Common myeloid progenitor, CD34-positive (primary cell): ENCODE results near the gene FREM1. TPM values are rescaled to one million over a fixed set of nuclear protein-coding genes. Genes with fewer than 3 reads are reported as not detected.

Experiments
- CTCF ChIA-PET: fragments of 350-600 bp; sonication (Branson Sonifier 250); formaldehyde crosslinking; loops from one replicate; lab custom pipeline; 2021; ENCODE audit warnings: antibody characterized with exemption; lab: Charles Lee
- POLR2A ChIA-PET: fragments of 350-600 bp; sonication (Branson Sonifier 250); formaldehyde crosslinking; loops from one replicate; lab custom pipeline; 2021; ENCODE audit warnings: antibody characterized with exemption; lab: Charles Lee
- DNase-seq, 3 donors: peaks; one replicate each; pipeline versions ENCODE4 v3.0.0 to v3.0.0-alpha.2; 2013
- H3K27ac ChIP-seq, 2 experiments: 1 replicate in 1 of 2; 2 replicates in 1 of 2; pipeline ENCODE4 v1.7.0; 2013; ENCODE audit warnings: inconsistent platforms in 2 of 2, low read length in 2 of 2, mild to moderate bottlenecking in 2 of 2, low read depth in 1 of 2, moderate library complexity in 1 of 2; ENCODE audit not compliant: severe bottlenecking in 2 of 2, insufficient read depth in 1 of 2, poor library complexity in 1 of 2
- H3K27me3 ChIP-seq, 5 experiments: replicated peaks in 2 of 5; 1 replicate in 3 of 5; 2 replicates in 2 of 5; pipeline versions ENCODE4 v1.6.1 to v1.7.0; 2013; ENCODE audit warnings: low read length in 4 of 5, mild to moderate bottlenecking in 2 of 5, moderate library complexity in 2 of 5, inconsistent platforms in 1 of 5; ENCODE audit not compliant: insufficient read depth in 5 of 5, control insufficient read depth in 4 of 5
- H3K36me3 ChIP-seq, 4 experiments: 1 replicate in 2 of 4; 2 replicates in 2 of 4; pipeline versions ENCODE4 v1.6.1 to v1.7.0; 2013; ENCODE audit warnings: low read length in 3 of 4, control low read depth in 1 of 4, mild to moderate bottlenecking in 1 of 4; ENCODE audit not compliant: control insufficient read depth in 4 of 4, insufficient read depth in 4 of 4
- H3K4me1 ChIP-seq, 4 experiments: 1 replicate in 3 of 4; 2 replicates in 1 of 4; pipeline versions ENCODE4 v1.6.1 to v1.7.1; 2013; ENCODE audit warnings: low read length in 3 of 4, mild to moderate bottlenecking in 3 of 4, control low read depth in 1 of 4, inconsistent platforms in 1 of 4, moderate library complexity in 1 of 4; ENCODE audit not compliant: control insufficient read depth in 4 of 4, insufficient read depth in 4 of 4; ENCODE audit errors: control extremely low read depth in 1 of 4
- H3K4me3 ChIP-seq, 7 experiments: 1 replicate in 4 of 7; 2 replicates in 3 of 7; pipeline versions ENCODE4 v1.5.1 to v1.7.0; 2013; ENCODE audit warnings: mild to moderate bottlenecking in 7 of 7, low read length in 6 of 7, moderate library complexity in 6 of 7, inconsistent platforms in 2 of 7, low read depth in 2 of 7, control low read depth in 1 of 7; ENCODE audit not compliant: insufficient read depth in 4 of 7, control insufficient read depth in 1 of 7; ENCODE audit errors: extremely low read depth in 1 of 7
- H3K9me3 ChIP-seq, 5 experiments: 1 replicate in 4 of 5; 2 replicates in 1 of 5; pipeline versions ENCODE4 v1.6.1 to v1.7.1; 2013; ENCODE audit warnings: low read length in 4 of 5, mild to moderate bottlenecking in 2 of 5, inconsistent platforms in 1 of 5, low read depth in 1 of 5, moderate library complexity in 1 of 5; ENCODE audit not compliant: control insufficient read depth in 4 of 5, insufficient read depth in 2 of 5; ENCODE audit errors: control extremely low read depth in 1 of 5
- WGBS: methylation state at CpG from one replicate; pipeline ENCODE4 v1.1.5; 2013; ENCODE audit not compliant: insufficient coverage; 5-methylcytosine and 5-hydroxymethylcytosine counted together
- polyA plus RNA-seq: library from polyadenylated mRNA; unstranded; fragments of 120-200 nt; gene quantifications from one replicate; pipeline ENCODE4 v1.2.1, GENCODE V29; 2013

The FREM1 gene, protein sequence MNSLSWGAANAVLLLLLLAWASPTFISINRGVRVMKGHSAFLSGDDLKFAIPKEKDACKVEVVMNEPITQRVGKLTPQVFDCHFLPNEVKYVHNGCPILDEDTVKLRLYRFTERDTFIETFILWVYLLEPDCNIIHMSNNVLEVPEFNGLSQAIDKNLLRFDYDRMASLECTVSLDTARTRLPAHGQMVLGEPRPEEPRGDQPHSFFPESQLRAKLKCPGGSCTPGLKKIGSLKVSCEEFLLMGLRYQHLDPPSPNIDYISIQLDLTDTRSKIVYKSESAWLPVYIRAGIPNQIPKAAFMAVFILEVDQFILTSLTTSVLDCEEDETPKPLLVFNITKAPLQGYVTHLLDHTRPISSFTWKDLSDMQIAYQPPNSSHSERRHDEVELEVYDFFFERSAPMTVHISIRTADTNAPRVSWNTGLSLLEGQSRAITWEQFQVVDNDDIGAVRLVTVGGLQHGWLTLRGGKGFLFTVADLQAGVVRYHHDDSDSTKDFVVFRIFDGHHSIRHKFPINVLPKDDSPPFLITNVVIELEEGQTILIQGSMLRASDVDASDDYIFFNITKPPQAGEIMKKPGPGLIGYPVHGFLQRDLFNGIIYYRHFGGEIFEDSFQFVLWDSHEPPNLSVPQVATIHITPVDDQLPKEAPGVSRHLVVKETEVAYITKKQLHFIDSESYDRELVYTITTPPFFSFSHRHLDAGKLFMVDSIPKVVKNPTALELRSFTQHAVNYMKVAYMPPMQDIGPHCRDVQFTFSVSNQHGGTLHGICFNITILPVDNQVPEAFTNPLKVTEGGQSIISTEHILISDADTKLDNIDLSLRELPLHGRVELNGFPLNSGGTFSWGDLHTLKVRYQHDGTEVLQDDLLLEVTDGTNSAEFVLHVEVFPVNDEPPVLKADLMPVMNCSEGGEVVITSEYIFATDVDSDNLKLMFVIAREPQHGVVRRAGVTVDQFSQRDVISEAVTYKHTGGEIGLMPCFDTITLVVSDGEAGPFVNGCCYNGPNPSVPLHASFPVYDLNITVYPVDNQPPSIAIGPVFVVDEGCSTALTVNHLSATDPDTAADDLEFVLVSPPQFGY (N-terminal part only)
- polyA plus RNA-seq = 25.2 TPM

DNA sequence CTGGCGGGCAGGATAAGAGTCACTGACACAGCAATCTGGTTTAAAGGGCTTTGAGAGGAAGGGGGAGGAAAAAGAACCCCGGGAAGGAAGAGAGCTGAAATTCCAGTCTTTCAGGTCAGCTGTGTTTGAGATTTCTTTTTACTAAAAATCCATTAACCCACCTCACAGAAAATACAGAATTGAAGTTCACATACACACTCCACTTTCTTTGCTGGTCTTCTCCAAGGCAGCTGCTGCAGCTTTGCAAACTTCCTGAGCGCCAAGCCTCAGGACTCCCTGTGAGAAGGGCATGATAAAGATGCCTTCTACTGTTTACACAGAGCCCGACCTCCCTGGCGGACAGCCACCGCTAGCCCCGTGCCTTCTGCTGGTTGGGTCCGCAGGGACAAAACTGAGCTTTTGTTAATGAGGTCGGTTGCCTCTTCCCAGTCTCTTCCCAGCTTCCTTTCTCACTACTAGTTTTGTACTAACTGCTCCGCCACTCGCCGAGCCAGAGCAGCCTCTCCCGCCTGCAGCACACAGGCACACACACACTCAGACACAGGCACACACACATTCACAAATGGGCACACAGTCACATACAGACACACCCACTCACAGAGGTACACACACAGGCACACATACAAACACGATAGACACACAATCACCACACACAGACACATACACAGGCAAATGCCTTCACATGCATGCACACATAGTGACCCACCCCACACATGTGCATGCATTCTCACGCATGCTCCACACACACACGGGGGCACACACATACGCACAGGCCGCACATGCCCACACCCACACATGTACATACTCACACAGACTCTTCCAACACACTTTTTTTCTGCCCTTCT, at the start of gene FREM1:
TSS of gene FREM1 (minus strand) at position 468 of the 845 bp plus-strand sequence. CDS start 41,451 bp downstream, outside the sequence.
- peaks cover 0 to 43% (median 5%) of the 10 kb centered on the region in 4 experiments for H3K4me1 ChIP-seq
- peak within 1 kb of the TSS in 4 of 7 experiments; percentile 21 to 76 (median 60) for H3K4me3 ChIP-seq
- no peaks in the 10 kb centered on the region for H3K27me3 ChIP-seq
- peak within 1 kb of the TSS in 1 of 2 experiments; percentile 30 for H3K27ac ChIP-seq
- 44% methylated on average over 14 of the region's 18 CpGs for WGBS
- ChIA-PET POLR2A (interaction anchor here (0.6 kb wide), 1 partner anchor 25 kb away, joined by 3 read pairs; no protein-coding TSS in a partner anchor), CTCF (no interaction called here)
- no peaks in the 10 kb centered on the region for H3K36me3 ChIP-seq
- peak in 2 of 3 donors; percentile 31 to 67 for DNase-seq
- no peaks in the 10 kb centered on the region for H3K9me3 ChIP-seq

DNA sequence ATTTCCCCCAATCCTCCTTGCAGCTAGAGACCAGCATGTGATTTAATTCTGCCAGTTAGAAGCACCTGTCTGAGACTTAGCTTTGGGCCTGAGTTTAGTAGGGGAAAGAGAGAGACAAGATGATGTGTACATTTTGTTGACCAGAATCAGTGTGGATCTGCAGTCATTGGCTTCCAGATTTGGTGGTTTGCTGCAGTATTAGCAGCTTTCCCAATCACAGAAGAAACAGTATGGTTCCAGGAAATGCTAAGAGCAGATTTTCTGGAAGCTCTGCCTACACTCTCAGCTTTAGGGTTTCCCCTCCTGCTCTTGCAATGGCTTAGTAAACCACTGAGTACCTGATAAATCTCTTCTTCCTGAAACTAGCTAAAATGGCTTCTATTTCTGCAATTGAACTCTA, 48.8 kb upstream of the FREM1 start:
- Histone ChIP-seq H3K27me3 (no peaks in the 10 kb centered on the region), H3K4me1 (peaks cover 0 to 4% (median 0%) of the 10 kb centered on the region in 4 experiments), H3K4me3 (no peak overlapping the region), H3K36me3 (no peaks in the 10 kb centered on the region), H3K27ac (no peak overlapping the region), H3K9me3 (no peaks in the 10 kb centered on the region)
- ChIA-PET POLR2A (no interaction called here), CTCF (no interaction called here)
- DNase-seq = no peak

DNA sequence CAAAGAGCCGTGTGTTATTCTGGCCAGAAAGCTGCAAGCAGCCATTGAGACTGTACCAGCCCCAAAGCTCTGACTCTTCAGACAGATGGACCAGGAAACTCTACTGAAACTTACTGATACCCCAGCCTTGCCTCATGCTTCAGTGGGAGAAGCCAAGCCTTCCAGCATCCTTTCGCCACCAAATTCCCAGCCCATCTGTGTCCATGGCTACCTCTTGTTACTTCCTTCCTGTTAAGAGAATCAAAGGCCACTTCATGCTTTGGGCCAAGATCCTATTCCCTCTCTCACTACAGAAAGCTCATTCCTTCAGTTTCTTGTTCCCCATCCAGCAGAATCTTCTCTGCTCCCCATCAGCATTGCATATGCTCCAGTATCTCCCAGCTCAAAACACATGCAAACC, 46.9 kb upstream of the FREM1 start:
- ChIA-PET CTCF (no interaction called here), POLR2A (no interaction called here)
- Histone ChIP-seq H3K27ac (no peak overlapping the region), H3K36me3 (no peaks in the 10 kb centered on the region), H3K4me3 (no peak overlapping the region), H3K9me3 (no peaks in the 10 kb centered on the region), H3K27me3 (no peaks in the 10 kb centered on the region), H3K4me1 (peaks cover 0 to 4% (median 0%) of the 10 kb centered on the region in 4 experiments)
- 50% methylated on average over 2 of the region's 2 CpGs for WGBS
- no peak for DNase-seq

DNA sequence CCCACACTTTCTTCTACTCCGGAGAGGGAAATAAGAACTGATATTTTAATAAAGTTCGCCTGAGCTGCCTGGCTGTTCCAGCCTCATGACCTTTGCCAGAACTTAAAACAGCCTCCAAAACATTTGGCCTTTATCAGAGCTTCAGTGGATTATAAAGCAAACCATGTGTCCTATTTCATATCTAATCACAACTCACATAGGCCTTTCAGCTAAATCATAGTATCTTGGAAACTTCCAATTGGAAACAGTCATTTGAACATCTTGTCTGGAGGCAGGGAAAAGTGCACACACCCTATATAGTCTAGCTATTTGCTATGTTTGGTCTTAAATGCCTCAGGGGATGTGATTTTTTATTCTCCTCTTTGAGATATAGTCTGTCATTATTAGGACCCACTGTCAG, 46.0 kb upstream of the FREM1 start:
- Histone ChIP-seq H3K4me1 (no peaks in the 10 kb centered on the region), H3K9me3 (no peaks in the 10 kb centered on the region), H3K27ac (no peak overlapping the region), H3K27me3 (no peaks in the 10 kb centered on the region), H3K4me3 (no peak overlapping the region), H3K36me3 (no peaks in the 10 kb centered on the region)
- 73% methylated on average over 2 of the region's 2 CpGs for WGBS
- DNase-seq = no peak
- ChIA-PET CTCF (no interaction called here), POLR2A (no interaction called here)

DNA sequence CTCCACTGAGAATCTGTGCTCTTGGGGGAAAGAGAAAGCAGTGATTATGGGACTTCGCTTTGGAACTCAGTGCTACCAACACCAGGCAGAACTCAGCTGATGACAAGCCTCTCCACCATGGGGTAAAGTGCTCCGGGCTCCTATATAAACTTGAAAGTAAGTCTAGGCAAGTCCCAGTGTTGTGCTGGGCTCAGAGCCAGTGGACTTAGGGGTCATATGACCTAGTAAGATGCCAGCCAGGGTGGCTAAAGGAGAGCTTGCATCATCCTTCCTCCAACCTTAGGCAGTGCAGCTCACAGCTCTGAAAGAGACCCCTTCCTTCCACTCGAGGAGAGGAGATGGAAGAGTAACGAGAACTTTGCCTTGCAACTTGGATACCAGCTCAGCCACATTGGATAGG, 35.1 kb upstream of the FREM1 start:
- 100% methylated on average over 4 of the region's 4 CpGs for WGBS
- Histone ChIP-seq H3K4me1 (no peaks in the 10 kb centered on the region), H3K4me3 (no peak overlapping the region), H3K36me3 (no peaks in the 10 kb centered on the region), H3K9me3 (no peaks in the 10 kb centered on the region), H3K27ac (no peak overlapping the region), H3K27me3 (no peaks in the 10 kb centered on the region)
- no peak for DNase-seq
- CTCF ChIA-PET = interaction anchor here (0.7 kb wide), 1 partner anchor 9 kb away, joined by 4 read pairs; no protein-coding TSS in a partner anchor
- POLR2A ChIA-PET = no interaction called here

DNA sequence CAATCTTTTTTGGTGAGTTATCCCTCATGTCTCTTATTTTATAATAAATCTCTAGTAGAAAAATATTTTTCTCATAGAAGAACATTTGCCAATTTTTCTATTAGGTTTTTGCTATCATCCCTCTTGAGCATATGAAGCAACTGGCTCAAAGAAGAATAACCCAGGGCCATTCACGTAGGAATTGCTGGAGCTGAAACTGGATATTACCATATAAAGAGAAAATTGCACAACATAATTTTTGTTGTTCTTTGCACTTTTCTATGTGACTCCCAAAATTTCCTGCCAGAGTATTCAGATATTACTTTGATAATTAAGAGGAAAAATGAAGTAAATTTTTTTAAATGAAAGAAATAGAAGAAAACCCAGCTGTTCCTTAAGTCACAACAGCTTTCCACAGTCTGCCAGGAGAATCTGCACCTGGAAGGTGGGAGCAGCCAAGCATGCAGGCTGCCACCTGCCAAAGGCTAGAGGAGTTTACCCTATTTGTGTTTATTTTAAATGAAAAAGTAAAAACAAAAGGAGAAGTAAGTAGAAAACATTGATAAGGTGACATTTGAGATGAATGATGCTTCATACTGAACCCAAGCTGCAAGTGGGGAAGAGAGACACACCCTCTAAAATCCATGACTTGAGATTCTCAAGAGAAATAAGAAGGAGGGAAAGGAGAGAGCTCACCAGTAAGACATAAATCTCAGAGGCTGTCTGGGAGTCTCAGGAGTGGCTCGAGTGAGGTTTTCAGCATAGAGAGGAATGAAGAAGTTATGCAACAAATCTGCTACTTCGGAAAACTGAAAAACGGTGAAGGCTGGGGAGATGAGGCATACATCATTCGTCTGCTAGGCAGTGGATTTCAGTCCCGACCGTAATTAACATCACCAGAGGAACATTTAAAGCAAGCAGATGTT, 31.5 kb upstream of the FREM1 start:
- Histone ChIP-seq H3K27ac (no peak overlapping the region), H3K27me3 (no peaks in the 10 kb centered on the region), H3K9me3 (no peaks in the 10 kb centered on the region), H3K4me1 (no peaks in the 10 kb centered on the region), H3K4me3 (no peak overlapping the region), H3K36me3 (no peaks in the 10 kb centered on the region)
- DNase-seq = no peak
- CTCF ChIA-PET = interaction anchor here (0.8 kb wide), 1 partner anchor 10 kb away, joined by 3 read pairs; no protein-coding TSS in a partner anchor
- 91% methylated on average over 6 of the region's 7 CpGs for WGBS
- POLR2A ChIA-PET = no interaction called here
